ENCODE results near the gene WARS2.

DNA sequence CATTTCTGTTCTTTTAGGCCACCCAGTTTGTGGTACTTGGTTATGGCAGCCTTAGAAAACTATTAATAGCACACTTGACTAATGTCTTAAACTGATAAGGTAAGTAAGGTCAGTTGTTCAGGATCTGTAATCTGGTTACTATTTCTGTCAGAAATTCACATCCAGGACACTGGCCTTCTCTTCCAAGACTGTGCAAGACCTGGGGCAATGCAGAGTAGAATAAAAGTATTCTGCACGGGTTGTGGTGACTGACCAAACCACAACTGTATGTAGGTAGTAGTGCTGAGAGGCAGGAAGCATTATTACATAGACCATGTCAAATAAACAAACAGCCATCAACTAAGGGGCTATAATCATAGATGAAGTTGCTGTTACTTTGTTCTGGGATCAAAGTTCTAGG, 46.7 kb downstream of the WARS2 start:
- TF ChIP-seq, protein P1, sequence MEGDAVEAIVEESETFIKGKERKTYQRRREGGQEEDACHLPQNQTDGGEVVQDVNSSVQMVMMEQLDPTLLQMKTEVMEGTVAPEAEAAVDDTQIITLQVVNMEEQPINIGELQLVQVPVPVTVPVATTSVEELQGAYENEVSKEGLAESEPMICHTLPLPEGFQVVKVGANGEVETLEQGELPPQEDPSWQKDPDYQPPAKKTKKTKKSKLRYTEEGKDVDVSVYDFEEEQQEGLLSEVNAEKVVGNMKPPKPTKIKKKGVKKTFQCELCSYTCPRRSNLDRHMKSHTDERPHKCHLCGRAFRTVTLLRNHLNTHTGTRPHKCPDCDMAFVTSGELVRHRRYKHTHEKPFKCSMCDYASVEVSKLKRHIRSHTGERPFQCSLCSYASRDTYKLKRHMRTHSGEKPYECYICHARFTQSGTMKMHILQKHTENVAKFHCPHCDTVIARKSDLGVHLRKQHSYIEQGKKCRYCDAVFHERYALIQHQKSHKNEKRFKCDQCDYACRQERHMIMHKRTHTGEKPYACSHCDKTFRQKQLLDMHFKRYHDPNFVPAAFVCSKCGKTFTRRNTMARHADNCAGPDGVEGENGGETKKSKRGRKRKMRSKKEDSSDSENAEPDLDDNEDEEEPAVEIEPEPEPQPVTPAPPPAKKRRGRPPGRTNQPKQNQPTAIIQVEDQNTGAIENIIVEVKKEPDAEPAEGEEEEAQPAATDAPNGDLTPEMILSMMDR (IDR thresholded peaks at IDR 0.05) = no peak
- TF ChIP-seq POLR2A (IDR thresholded peaks at IDR 0.05) = no peak

Data from esophagus squamous epithelium (tissue), 4 donors.